Stimulated activated CD8-positive, alpha-beta memory T cell treated with anti-CD3 and anti-CD28 coated beads, Interleukin-12 subunit alpha, Interleukin-12 subunit beta, amount 100 ng/mL, for 1 hour (primary cell): ENCODE measurements around the gene GRIN2D.
"Not testable (repeated sequence)": the region's sequence is repeated elsewhere in the genome, so short reads cannot be mapped to it uniquely, and the experiment has no call there.

Source experiments
- DNase-seq: peaks from one replicate; pipeline ENCODE4 v3.0.0-alpha.2; 2020; ENCODE audit warnings: low read depth

The GRIN2D gene

DNA sequence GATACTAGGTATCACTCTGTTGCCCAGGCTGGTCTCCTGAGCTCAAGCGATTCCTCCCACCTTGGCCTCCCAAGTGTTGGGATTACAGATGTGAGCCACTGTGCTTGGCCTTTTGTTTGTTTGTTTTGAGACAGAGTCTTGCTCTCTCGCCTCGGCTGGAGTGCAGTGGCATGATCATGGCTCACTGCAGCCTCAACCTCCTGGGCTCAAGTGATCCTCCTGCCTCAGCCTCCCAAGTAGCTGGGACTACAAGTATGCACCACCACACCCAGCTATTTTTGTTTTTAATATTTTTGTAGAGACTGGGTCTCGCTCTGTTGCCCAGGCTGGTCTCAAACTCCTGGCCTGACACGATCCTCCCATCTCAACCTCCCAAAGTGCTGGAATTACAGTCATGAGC, 21.7 kb upstream of the GRIN2D start:
- not testable (repeated sequence) for DNase-seq

DNA sequence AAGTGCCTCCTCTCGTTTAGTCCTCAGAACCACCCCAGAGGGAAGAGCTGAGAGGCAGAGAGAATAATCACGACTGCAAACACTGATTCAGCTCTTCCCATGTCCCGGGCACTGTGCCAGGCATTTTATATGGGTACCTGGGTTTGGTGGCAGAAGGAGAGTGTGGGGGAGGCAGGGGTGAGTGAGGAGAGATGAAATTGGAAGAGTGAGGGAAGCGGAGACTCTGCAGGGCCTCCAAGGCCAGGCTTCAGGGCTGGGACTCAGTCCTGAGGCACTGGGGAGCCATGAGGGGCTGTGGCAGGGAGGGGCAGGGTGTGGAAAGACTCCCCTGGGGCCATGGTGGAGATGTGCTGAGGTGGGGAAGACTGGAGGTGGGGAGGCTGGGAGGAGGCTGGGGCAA, 20.6 kb upstream of the GRIN2D start:
- DNase-seq: no peak

DNA sequence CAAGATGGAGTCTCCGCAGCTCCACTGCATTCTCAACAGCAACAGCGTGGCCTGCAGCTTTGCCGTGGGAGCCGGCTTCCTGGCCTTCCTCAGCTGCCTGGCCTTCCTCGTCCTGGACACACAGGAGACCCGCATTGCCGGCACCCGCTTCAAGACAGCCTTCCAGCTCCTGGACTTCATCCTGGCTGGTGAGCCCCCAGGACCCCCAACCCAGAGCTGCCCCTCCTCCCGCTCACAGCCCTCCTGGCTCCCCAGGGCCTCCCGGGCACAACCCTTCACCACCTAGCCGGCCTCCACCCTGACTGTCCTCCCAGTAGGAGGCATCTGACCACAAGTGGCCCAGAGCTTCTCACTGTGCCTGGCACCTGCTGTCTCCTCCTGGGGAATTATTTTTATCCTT, 19.9 kb upstream of the GRIN2D start:
- no peak for DNase-seq

DNA sequence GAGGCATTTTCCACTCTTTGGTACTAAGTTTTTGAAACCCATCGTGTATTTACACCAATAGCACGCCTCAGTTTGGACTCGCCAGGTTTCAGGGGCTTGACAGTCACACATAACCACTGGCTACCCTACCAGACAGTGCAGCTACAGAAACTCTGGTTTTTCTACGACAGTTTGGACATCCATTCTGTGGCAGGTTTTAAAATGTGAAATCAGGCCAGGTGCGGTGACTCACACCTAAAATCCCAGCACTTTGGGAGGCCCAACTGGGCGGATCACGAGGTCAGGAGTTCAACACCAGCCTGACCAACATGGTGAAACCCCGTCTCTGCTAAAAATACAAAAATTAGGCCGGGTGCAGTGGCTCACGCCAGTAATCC, 15.3 kb upstream of the GRIN2D start:
- DNase-seq: no peak

DNA sequence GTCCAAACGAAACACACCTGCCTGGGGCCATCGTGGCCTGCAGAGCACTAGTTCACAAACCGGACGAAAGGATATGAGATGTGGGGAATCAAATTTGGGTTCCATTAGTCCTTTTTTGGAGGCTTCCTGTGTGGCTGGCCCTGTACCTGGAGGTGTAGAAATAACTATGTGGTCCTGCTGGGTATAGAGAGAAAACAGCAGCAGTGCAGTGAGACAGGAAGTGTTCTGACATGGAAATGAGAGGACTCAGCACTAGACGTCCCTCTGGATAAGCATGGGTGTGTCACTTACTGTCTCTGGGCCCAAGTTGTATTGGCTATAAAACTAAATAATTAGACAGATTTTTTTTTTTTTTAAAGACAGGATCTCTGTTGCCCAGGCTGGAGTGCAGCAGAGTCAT, 14.4 kb upstream of the GRIN2D start:
- no peak for DNase-seq

DNA sequence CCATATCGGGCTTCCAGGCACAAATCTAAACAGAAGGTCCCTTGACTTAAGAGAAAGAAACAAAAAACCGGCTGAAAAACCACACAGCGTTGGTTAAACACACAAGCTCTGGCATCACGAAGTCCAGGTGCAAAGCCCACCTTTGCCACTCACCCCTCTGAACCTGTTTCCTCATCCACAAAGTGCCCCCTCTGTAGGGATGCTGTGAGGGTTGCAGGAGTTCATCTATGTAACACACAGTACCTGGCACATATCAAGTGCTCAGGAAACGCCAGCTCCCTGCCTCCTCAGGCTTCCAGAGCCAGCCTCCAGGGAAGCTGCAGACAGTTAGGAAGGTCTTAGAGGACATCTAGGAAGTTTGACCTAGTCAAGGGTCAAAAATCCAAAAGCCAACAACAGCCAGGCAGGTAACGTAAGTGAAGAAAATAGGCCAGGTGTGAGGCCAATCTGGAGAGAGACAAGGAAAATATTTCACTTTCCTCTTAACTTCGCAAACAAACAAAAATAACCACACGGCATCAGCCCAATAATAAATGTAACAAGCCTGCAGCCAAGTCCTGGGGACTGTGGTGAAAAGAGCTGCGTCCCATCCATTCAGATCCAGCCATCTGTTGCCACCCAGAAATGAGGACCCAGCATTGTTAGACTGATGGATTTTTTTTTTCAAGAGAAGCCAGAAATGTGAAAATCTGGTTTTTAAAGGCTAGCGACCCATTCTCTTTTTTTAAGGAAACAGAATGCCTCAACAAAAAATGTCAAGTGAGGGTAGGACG, 12.1 kb upstream of the GRIN2D start:
- no peak for DNase-seq

DNA sequence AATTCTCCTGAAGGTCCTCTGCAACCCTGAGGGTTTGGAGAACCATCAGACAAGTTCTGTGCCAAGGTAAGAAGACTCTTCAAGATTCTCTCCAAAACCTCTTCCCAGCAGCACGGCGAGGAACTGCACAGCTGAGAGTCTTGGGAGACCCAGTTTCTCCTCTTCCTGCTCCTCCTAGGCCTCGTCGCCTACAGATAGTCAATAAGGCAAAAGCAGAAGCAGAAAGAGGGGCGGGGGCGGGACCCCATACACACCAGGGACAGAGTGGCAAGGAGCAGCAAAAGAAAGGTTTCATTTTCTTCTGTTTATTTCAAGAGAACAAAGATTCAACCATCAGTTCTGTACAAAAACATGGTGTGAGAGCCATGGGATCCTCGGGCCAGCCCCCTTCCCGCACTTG, 11.2 kb upstream of the GRIN2D start:
- DNase-seq: no peak

DNA sequence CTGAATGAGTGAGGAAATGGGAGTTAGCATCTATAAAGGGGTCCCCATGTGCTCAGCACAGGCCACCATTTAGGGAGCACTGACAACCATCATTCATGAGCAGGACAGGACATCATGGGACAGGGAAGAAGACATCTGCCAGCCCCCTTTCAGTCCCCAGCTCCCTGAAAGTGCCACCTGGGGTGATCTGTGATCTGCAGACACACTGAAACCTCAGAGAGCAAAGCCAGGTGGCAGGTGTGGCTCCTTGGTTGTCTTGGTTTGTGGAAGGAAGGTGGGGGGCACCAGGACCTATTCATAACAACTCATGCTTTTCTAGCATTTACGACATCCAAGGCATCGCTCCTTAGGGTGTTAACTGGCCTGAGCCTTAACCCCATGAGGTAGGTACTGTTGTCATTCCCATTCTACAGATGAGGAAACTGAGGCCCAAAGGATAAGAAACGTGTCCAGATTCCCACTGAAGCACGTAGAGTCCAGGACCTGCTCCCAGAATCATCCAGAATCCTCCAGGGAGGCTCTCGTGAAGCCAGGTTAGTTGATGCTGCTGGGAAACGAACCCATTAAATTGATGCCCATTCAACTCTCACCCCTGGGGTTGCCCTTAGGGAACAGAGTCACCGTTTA, 7.9 kb upstream of the GRIN2D start:
- DNase-seq: no peak

DNA sequence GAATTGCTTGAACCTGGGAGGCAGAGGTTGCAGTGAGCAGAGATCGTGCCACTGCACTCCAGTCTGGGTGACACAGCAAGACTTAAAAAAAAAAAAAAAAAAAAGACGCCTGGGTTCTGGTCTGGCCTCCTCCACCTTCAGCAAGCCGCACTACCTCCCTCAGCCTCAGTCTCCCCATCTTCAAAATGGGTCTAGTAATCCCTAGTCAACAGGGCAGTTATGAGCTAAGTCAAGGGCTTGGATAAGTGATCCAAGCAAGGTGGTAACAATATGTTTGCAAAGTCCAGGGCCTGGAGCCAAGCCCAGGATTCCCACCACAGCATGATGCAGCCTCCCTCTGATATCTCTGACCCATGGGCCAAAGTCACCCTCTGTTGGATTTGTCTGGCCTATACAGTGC, 6.5 kb upstream of the GRIN2D start:
- no peak for DNase-seq

DNA sequence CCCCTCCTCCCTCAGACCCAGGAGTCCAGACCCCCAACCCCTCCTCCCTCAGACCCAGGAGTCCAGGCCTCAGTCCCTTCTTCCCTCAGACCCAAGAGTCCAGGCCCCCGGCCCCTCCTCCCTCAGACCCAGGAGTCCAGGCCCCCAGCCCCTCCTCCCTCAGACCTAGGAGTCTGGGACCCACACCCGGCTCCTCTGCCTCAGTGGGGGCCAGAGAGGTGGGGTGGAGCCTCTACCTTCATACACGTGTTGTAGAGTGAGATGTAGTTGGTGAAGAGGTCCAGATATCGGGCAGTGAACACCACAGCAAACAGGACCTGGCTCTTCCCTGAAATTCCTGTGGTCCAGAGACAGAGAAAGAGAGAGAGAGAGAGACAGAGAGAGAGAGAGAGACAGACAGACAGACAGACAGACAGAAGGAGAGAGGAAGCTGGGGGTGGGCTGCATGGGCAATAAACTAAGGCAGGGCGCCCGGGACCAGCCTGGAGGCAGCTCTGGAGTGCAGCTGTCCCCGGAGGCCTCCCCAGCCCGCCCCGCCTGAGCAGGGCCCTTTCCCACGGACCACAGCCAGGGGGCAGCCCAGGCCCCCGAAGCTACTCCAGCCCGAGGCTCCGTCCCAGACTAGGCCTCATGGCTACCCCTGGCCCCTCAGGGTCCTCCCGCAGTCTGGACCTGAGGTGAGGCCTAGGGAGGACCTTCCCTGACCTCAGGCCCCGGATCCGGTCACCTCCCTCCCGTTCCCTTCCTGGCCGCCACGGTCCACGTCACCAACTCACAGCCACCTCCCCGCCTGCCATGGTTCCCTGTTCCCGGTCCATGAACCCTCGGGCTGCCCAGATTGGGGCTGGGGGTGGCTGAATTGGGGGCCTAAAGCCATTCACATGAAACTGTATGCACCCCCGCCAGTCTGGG, 3.0 kb upstream of the GRIN2D start:
- no peak for DNase-seq

DNA sequence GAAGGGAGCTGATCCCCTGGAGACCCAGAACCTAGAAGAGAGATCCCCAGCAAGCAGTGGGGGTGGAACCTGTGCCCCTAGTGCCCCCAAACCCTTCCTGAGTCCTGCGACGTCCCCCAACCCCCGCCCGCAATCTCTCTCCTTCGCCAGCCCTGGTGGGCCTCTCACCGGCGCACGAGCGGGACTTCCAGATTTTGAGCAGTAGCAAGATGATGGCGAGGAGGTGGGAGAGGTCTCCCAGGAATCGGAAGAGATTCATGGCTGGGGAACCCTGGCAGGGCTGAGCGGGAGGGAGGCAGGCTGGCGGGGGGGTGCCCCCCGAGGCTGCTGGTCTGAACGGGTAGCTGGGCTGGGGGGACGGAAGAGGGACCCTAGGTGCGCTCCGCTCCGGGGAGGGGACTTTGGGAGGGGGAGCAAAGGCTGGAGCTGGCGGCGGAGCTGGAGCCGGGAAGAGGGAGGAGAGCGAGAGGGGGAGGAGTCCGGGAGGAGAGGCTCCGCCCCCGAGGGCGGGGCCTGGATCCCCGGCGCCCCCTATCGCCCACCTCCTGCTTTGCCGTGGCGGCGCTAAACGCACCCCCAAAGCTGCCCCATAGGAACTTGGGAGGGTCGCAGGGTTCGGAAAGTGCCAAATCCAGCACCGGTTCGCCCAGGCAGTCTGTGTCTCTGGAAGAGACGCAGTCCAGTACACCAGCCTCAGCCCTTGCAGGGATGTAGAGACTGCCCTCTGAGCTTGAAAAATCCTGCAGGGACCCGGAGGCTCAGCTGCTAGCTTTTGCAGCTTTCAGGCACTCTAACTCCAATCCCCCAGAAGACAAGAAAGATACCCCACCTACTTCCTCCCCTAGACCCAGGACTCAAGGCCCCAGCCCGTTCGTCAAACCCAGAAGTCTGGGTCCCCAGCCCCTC, 2.1 kb upstream of the GRIN2D start, which contains the start of gene KDELR1:
Gene KDELR1, minus strand, starts transcription at position 452 of the 906 bp plus-strand sequence. Its CDS starts 193 bp downstream, at position 259.
- DNase-seq: peak; percentile 54

DNA sequence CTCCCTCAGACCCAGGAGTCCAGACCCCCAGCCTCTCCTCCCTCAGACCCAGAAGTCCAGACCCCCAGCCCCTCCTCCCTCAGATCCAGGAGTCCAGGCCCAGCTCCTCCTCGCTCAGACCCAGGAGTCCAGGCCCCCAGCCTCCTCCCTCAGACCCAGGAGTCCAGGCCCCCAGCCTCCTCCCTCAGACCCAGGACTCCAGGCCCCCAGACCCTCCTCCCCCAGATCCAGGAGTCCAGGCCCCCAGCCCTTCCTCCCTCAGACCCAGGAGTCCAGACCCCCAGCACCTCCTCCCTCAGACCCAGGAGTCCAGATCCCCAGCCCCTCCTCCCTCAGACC, 1.5 kb upstream of the GRIN2D start:
- not testable (repeated sequence) for DNase-seq

DNA sequence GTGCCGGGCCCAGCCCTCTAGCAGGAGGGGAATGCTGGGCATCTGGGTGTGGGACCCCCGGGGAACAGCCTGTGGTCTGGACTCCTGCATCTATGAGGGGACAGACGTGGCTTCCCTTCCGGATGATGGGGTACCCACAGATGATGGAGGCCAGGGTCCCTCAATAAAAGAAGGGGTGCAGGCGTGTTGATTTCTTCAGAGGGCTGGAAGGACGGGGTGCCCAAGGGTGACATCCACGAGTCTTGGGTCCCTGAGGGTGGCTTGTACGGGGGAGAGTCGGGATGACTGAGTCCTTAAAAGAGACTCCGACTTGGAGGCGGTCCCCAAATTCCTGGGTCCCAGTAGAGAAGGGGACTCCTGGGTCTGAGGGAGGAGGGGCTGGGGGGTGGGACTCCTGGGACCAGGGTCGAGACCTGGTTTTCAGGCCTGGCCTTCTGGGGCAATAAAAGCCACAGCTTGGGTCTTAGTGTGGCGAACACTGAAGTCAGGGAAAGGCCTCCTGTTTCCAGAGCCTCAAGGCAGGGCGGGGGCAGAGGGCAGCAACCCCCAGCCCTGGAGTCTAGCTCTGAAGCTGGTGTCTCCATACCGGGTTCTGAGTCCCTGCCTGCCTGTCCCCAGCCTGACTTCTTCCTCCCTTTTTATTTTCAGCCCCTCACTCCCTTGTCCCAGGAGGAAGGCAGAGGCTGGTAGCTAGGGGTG, 459 bp upstream of the GRIN2D start:
- DNase-seq: no peak

DNA sequence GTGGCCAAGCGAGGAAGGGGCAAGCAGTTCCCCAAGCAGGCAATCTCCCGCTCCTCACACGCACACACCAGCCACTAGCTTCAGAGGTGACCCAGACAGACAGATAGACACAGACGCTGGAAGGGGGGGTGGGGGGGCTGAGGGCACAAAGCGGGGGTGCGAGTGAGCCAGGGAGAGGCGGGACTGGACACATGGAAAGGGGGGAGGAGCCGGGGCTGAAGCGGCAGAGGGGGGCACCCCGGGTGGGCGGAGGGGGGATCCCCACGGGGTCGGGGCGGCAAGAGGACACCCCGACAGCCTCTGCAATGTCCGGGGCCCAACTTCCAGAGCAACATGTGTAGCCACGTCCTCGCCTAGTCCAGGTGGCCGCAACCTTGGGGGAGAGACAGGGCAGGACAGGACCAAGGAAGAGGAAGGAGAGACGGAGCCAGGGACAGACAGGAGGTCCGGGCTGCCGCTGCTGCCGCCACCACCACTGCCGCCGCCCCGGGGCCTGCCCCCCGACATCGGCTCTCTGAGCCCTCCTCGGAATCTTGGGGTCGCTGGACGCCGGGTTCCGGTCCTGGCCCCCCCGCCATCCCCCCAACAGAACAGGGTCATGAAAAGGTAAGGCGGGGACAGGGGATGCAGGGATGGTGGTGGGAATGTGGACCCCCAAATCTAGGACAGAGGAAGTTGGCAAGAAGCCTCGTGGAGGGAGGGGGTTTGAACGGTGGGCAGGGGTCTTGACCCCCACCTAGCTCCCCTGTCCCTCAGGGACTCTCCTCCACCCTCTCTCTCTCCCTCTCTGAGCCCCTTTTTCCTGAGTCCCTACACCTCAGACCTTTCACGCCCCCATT, 1.1 kb downstream of the GRIN2D start:
- no peak for DNase-seq

DNA sequence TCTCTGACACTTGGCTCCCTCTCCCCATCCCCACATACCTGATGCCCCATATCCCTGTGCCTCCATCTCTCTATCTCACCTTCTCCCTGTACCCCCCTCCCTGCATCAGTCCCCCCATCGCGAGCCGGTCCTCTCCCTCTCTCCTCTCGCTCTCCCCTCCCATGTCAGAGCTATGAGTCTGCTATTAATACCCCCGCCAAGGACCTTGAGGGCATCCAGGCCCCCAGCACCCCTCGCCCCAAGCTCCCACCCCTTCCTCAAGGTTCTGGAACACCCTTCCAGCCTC, 1.6 kb downstream of the GRIN2D start:
- no peak for DNase-seq

DNA sequence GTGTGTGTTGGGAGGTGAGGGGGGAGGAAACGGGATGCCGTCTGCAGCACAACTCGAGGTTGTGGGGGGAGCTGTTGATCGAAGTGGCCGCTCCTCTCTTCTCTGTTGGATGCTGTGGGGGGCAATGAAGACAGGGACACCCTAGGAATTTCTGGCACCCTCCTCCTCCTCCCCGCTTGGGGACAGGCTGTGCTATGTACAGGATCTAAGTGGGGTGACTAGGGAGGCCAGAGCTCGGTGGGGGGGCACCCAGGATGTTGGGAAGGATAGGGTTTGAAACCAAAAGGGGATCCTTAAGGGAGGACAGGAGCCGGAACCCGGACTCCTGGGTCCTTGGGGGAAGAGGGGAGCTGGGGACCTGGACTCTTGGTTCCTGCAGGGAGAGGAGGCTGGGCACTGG, 2.0 kb downstream of the GRIN2D start:
- DNase-seq: no peak

DNA sequence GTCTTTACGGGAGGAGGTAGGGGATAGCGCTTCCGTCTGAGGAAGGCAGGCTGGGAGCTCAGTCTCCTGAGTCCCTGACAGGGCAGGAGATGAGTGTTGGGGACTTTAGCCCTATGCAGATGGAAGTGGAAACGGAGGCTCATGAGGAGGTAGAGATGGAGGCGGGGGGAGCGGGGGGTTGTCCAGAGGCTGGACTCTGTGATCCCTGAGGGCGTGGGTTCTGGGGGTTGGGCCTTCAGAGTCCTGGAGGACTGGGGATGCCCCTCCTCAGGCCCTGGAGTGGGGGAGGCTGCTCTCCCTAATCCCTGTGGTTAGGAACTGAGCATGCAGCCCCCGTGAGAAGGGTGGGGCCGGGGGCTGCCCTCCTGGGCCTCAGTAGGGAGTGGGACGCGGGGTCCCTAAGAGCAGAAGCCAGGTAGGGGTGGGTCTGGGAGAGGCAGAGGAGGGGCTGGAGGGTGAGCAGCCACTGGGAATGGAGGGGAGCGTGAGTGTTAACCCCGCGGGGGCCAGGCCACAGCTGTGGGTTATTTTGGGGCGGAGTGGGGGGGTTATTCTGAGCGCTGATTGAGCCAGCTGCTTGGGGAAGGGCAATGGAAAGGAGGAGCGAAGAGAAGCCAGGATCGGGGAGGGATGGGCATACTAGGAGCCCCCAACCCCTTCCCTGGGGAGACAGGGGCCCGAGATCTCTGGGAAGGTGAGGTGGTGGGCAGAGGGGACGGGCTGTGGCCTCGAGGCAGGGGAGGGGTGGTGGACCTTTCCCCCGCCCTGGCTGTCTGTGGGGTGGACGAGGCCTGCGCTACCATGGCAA, 2.8 kb downstream of the GRIN2D start:
- DNase-seq: no peak

DNA sequence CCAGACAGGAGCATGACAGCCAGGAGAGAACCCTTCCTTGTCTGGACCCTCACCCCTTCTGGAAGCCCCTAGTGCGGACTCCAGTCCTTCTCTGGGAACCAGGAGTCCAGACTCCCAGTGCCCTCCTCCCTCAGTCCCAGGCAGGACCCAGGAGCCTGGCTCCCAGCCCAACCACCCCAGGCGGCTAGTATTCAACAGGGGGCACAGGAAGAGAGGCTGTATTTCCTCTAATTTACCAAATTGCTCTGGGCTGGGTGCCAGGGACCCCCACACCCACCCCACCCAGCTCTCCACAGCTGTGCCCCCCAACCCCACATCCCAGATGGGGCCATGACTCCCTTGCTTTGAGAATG, 3.3 kb downstream of the GRIN2D start:
- no peak for DNase-seq

DNA sequence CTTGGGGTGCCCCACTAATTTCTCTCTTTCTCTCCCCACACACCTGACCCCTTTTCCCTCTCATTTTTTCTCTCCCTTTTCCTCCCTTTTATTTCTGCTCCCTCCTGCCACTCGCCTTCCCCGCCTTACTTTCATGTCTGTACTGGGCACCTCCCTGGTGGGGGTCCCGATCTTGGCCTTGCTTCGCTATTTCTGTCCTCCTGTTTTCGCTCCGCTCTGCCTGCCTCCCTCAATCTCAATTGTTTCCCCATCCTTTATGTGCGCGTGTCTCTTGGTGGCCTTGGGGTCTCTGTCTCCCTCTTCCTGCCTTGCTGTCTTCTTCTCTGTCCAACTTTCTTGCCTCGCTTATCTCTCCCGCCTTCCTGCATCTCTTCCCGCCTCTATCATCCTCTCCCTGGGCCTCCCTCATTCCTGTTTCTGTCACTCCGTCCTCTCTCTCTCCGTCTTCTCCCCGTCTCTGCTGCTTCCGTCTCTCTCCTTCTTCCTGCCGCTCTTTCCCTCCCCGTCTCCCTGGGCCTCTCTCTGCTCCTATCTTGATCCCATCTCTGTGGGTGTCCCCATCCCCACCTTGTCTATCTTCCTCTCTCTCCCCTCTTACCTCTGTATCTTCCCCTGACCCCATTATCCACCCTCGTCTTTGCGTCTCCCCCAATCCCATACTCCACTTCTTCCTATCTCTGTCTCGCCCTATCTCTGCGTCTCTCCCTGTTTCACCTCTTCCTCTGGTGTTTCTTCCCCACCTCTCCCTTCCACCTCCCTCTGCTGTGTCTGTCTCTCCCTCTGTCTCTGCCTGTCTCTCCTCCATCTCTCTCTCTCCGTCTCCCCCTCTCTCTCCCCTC, 4.0 kb downstream of the GRIN2D start:
- DNase-seq: no peak
